ENCODE measurements around the gene TERC. TPM values are rescaled to one million over a fixed set of nuclear protein-coding genes. Genes with fewer than 3 reads are reported as not detected.
"Not testable (repeated sequence)": the region's sequence is repeated elsewhere in the genome, so short reads cannot be mapped to it uniquely, and the experiment has no call there.

TERC gene
- total RNA-seq, 2 donors from 2014 or later: 2.6 to 6.3 TPM

DNA sequence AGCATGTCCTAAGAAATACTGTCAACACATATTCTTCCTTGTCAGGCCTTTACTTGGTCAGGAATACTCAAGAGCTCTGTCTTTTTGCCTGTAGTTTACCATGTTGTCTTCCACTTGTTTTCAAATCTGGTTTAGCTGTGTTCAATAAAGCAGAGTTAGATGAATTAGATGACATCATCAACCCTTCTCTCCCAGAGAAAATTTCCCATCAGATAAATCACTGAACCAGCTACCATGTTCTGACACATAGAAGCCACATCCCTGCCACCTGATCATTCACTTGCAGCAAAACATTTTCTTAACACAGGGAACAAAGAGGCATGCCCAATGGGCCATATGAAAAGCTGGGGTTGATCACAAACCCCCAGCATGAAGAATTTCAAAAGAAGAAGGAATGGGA lies 42.1 kb downstream of the TERC start:
- intact Hi-C loops (cut with DNase I): no loop called here
- no peak for DNase-seq (ENCODE audit: low spot score)

DNA sequence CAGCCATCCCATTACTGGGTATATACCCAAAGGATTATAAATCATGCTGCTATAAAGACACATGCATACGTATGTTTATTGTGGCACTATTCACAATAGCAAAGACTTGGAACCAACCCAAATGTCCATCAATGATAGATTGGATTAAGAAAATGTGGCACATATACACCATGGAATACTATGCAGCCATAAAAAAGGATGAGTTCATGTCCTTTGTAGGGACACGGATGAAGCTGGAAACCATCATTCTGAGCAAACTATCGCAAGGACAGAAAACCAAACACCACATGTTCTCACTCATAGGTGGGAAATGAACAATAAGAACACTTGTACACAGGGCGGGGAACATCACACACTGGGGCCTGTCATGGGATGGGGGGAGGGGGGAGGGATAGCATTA lies 46.4 kb downstream of the TERC start:
- DNase-seq (ENCODE audit: low spot score); intact Hi-C loops (cut with DNase I): not testable (repeated sequence)

Other genes starting within 250 kb of the TERC start
- 10 to 100 TPM; 18.3 to 26.6 TPM for gene MECOM, start 101.3 kb downstream of the TERC start, total RNA-seq
- gene ACTRT3, start 4.5 kb upstream of the TERC start, total RNA-seq: 1 to 10 TPM; 2.2 to 2.4 TPM
- 10 to 100 TPM; 15.0 to 17.4 TPM for gene MYNN, start 8.3 kb upstream of the TERC start, total RNA-seq
- not detected for gene LRRIQ4, start 47.8 kb upstream of the TERC start, total RNA-seq
- 1 to 10 TPM; 1.9 to 4.8 TPM for gene LRRC34, start 47.8 kb upstream of the TERC start, total RNA-seq
- not detected for gene LRRC31, start 104.9 kb upstream of the TERC start, total RNA-seq
- not detected for gene SAMD7, start 146.5 kb upstream of the TERC start, total RNA-seq
- gene SEC62, start 201.7 kb upstream of the TERC start, total RNA-seq: 100 to 1,000 TPM; 151 to 155 TPM

Data from posterior vena cava (tissue), 2 donors.